ENCODE measurements around the gene USP28. TPM values are rescaled to one million over a fixed set of nuclear protein-coding genes. Genes with fewer than 3 reads are reported as not detected.

The USP28 gene
- total RNA-seq, 1 donor from 2014 or later = 35.0 TPM

- FAIRE-seq = no peak
- no peak overlapping the region for H3K27ac ChIP-seq (ENCODE audit: low read depth, low read length)
- Mint-ChIP-seq H3K27ac (ENCODE audit: unreplicated experiment) (no peak overlapping the region), H3K36me3 (ENCODE audit: low read depth, unreplicated experiment) (peaks cover 6% of the 10 kb centered on the region), H3K9me3 (ENCODE audit: unreplicated experiment) (no peaks in the 10 kb centered on the region), H3K4me3 (ENCODE audit: unreplicated experiment) (no peak overlapping the region), H3K4me1 (ENCODE audit: low read depth, unreplicated experiment) (no peaks in the 10 kb centered on the region), H3K27me3 (ENCODE audit: low read depth, unreplicated experiment) (no peaks in the 10 kb centered on the region)
- H3K4me3 ChIP-seq (ENCODE audit: insufficient read depth, low read depth, low read length) = no peak overlapping the region
- H4K20me1 ChIP-seq (ENCODE audit: insufficient read depth, low read length) = no peaks in the 10 kb centered on the region
- no peak overlapping the region for H2AFZ ChIP-seq (ENCODE audit: low read depth, low read length)
- H3K9ac ChIP-seq (ENCODE audit: low read length) = no peak overlapping the region
- peaks cover 5% of the 10 kb centered on the region for H3K36me3 ChIP-seq (ENCODE audit: insufficient read depth, low read length)
- no peak for TF ChIP-seq CTCF (IDR thresholded peaks at IDR 0.05; ENCODE audit: insufficient read depth, low read depth, low read length)
- TF ChIP-seq EZH2 (IDR thresholded peaks at IDR 0.05; ENCODE audit: insufficient read depth, low read length) = no peak
- H3K4me2 ChIP-seq (ENCODE audit: low read length) = no peak overlapping the region
- H3K27me3 ChIP-seq (ENCODE audit: insufficient read depth, low read length) = no peaks in the 10 kb centered on the region
- no peaks in the 10 kb centered on the region for H3K4me1 ChIP-seq (ENCODE audit: insufficient read depth, low read length)
- DNase-seq (ENCODE audit: low read depth) = no peak
- no peaks in the 10 kb centered on the region for H3K79me2 ChIP-seq (ENCODE audit: insufficient read depth, low read length)
- no peaks in the 10 kb centered on the region for H3K9me3 ChIP-seq (ENCODE audit: insufficient read depth, low read depth, low read length)
These were observed 34.3 kb downstream of the USP28 start for GRCh38 chr11:113840932-113841664.

- Mint-ChIP-seq H3K27me3 (ENCODE audit: low read depth, unreplicated experiment) (no peaks in the 10 kb centered on the region), H3K4me3 (ENCODE audit: unreplicated experiment) (no peak overlapping the region), H3K27ac (ENCODE audit: unreplicated experiment) (no peak overlapping the region), H3K36me3 (ENCODE audit: low read depth, unreplicated experiment) (peaks cover 6% of the 10 kb centered on the region), H3K9me3 (ENCODE audit: unreplicated experiment) (no peaks in the 10 kb centered on the region), H3K4me1 (ENCODE audit: low read depth, unreplicated experiment) (no peaks in the 10 kb centered on the region)
- FAIRE-seq (no peak), DNase-seq (ENCODE audit: low read depth) (no peak)
- Histone ChIP-seq H3K4me3 (ENCODE audit: insufficient read depth, low read depth, low read length) (no peak overlapping the region), H3K4me2 (ENCODE audit: low read length) (no peak overlapping the region), H3K27ac (ENCODE audit: low read depth, low read length) (no peak overlapping the region), H3K27me3 (ENCODE audit: insufficient read depth, low read length) (no peaks in the 10 kb centered on the region), H2AFZ (ENCODE audit: low read depth, low read length) (no peak overlapping the region), H3K9me3 (ENCODE audit: insufficient read depth, low read depth, low read length) (no peaks in the 10 kb centered on the region), H3K36me3 (ENCODE audit: insufficient read depth, low read length) (peaks cover 5% of the 10 kb centered on the region), H3K9ac (ENCODE audit: low read length) (no peak overlapping the region), H4K20me1 (ENCODE audit: insufficient read depth, low read length) (no peaks in the 10 kb centered on the region), H3K4me1 (ENCODE audit: insufficient read depth, low read length) (no peaks in the 10 kb centered on the region), H3K79me2 (ENCODE audit: insufficient read depth, low read length) (no peaks in the 10 kb centered on the region)
- TF ChIP-seq EZH2 (IDR thresholded peaks at IDR 0.05; ENCODE audit: insufficient read depth, low read length) (no peak), CTCF (IDR thresholded peaks at IDR 0.05; ENCODE audit: insufficient read depth, low read depth, low read length) (no peak)
These were observed 35.5 kb downstream of the USP28 start for GRCh38 chr11:113839842-113840241.

- no peak overlapping the region for H2AFZ ChIP-seq (ENCODE audit: low read depth, low read length)
- no peaks in the 10 kb centered on the region for H3K9me3 ChIP-seq (ENCODE audit: insufficient read depth, low read depth, low read length)
- no peak overlapping the region for H3K4me2 ChIP-seq (ENCODE audit: low read length)
- no peaks in the 10 kb centered on the region for H3K27me3 ChIP-seq (ENCODE audit: insufficient read depth, low read length)
- H3K4me1 Mint-ChIP-seq (ENCODE audit: low read depth, unreplicated experiment) = no peaks in the 10 kb centered on the region
- no peaks in the 10 kb centered on the region for H3K9me3 Mint-ChIP-seq (ENCODE audit: unreplicated experiment)
- H4K20me1 ChIP-seq (ENCODE audit: insufficient read depth, low read length) = no peaks in the 10 kb centered on the region
- no peak overlapping the region for H3K27ac Mint-ChIP-seq (ENCODE audit: unreplicated experiment)
- peaks cover 6% of the 10 kb centered on the region for H3K36me3 Mint-ChIP-seq (ENCODE audit: low read depth, unreplicated experiment)
- no peak overlapping the region for H3K27ac ChIP-seq (ENCODE audit: low read depth, low read length)
- DNase-seq (ENCODE audit: low read depth) (no peak), FAIRE-seq (no peak)
- no peak overlapping the region for H3K4me3 ChIP-seq (ENCODE audit: insufficient read depth, low read depth, low read length)
- peaks cover 5% of the 10 kb centered on the region for H3K36me3 ChIP-seq (ENCODE audit: insufficient read depth, low read length)
- no peak overlapping the region for H3K9ac ChIP-seq (ENCODE audit: low read length)
- H3K4me3 Mint-ChIP-seq (ENCODE audit: unreplicated experiment) = no peak overlapping the region
- no peaks in the 10 kb centered on the region for H3K4me1 ChIP-seq (ENCODE audit: insufficient read depth, low read length)
- no peaks in the 10 kb centered on the region for H3K27me3 Mint-ChIP-seq (ENCODE audit: low read depth, unreplicated experiment)
- no peaks in the 10 kb centered on the region for H3K79me2 ChIP-seq (ENCODE audit: insufficient read depth, low read length)
- TF ChIP-seq EZH2 (IDR thresholded peaks at IDR 0.05; ENCODE audit: insufficient read depth, low read length) = no peak
- no peak for TF ChIP-seq CTCF (IDR thresholded peaks at IDR 0.05; ENCODE audit: insufficient read depth, low read depth, low read length)
These were observed 37.4 kb downstream of the USP28 start for GRCh38 chr11:113838005-113838404.
